PC-3 (cell line): ENCODE measurements around the gene CRYGC. TPM values are rescaled to one million over a fixed set of nuclear protein-coding genes. Genes with fewer than 3 reads are reported as not detected.
"Not testable (repeated sequence)": the region's sequence is repeated elsewhere in the genome, so short reads cannot be mapped to it uniquely, and the experiment has no call there.

Experiments
- ATAC-seq: fragments of 200-7000 bp; cut with Tn5 transposase; 2 replicates; pipeline ENCODE4 v1.9.1; 2020; ENCODE audit warnings: mild to moderate bottlenecking, moderate library complexity
- BruUV-seq: library from RNA; stranded (reverse); fragments of 400-500 nt; replicated peaks from 2 replicates; lab custom pipeline; 2021; lab: Mats Ljungman, UMichigan
- CTCF ChIA-PET: fragments of 300-600 bp; sonication (Branson Sonifier 250); formaldehyde crosslinking; loops from one replicate; lab custom pipeline; 2022; ENCODE audit warnings: antibody characterized with exemption; lab: Charles Lee
- POLR2A ChIA-PET: fragments of 300-600 bp; sonication (Branson Sonifier 250); formaldehyde crosslinking; loops from one replicate; lab custom pipeline; 2022; ENCODE audit warnings: antibody characterized with exemption; ENCODE audit not compliant: unreplicated experiment; lab: Charles Lee
- DNase-seq: peaks from one replicate; pipeline ENCODE4 v3.0.0-alpha.2; 2015
- H2AFZ ChIP-seq: fragments of 300-600 bp; sonication (generic); 2 replicates; pipeline ENCODE4 v1.6.0; 2016; ENCODE audit warnings: antibody characterized with exemption, low read length
- H3F3A ChIP-seq: fragments of 300-600 bp; sonication (generic); one replicate; pipeline ENCODE4 v1.6.0; 2017; ENCODE audit warnings: antibody characterized with exemption, low read length, control low read depth, mild to moderate bottlenecking; ENCODE audit not compliant: unreplicated experiment
- H3K27ac ChIP-seq: fragments of 300-600 bp; sonication (generic); 2 replicates; pipeline ENCODE4 v1.5.1; 2016; ENCODE audit warnings: mild to moderate bottlenecking, low read length
- H3K27me3 ChIP-seq: fragments of 300-600 bp; sonication (generic); 2 replicates; pipeline ENCODE4 v1.6.1; 2016; ENCODE audit warnings: low read length, mixed read lengths
- H3K36me3 ChIP-seq: fragments of 300-600 bp; sonication (generic); 2 replicates; pipeline ENCODE4 v1.6.1; 2016; ENCODE audit warnings: low read depth, mixed run types, low read length, mixed read lengths
- H3K4me1 ChIP-seq: fragments of 300-600 bp; sonication (generic); 2 replicates; pipeline ENCODE4 v1.5.1; 2016; ENCODE audit warnings: low read length; ENCODE audit not compliant: insufficient read depth
- H3K4me2 ChIP-seq: fragments of 300-600 bp; sonication (generic); 2 replicates; pipeline ENCODE4 v1.6.0; 2016; ENCODE audit warnings: low read length
- H3K4me3 ChIP-seq: fragments of 300-600 bp; sonication (generic); 2 replicates; pipeline ENCODE4 v1.5.1; 2016; ENCODE audit warnings: mild to moderate bottlenecking, low read length, mixed read lengths
- H3K79me2 ChIP-seq: fragments of 300-600 bp; sonication (generic); 2 replicates; pipeline ENCODE4 v1.6.1; 2017; ENCODE audit warnings: low read length, mixed read lengths
- H3K9ac ChIP-seq: fragments of 300-600 bp; sonication (generic); 2 replicates; pipeline ENCODE4 v1.6.0; 2016; ENCODE audit warnings: mild to moderate bottlenecking, low read length
- H3K9me2 ChIP-seq: fragments of 300-600 bp; sonication (generic); replicated peaks from 2 replicates; pipeline ENCODE4 v1.6.1; 2016; ENCODE audit warnings: mixed run types, low read length, mixed read lengths
- H3K9me3 ChIP-seq: fragments of 300-600 bp; sonication (generic); 2 replicates; pipeline ENCODE4 v1.6.1; 2016; ENCODE audit warnings: low read length, mixed read lengths
- H4K20me1 ChIP-seq: fragments of 300-600 bp; sonication (generic); 2 replicates; pipeline ENCODE4 v1.6.1; 2016; ENCODE audit warnings: low read length, mixed read lengths
- EZH2 ChIP-seq: fragments of 300-600 bp; sonication (generic); IDR thresholded peaks from one replicate; pipeline ENCODE4 v1.6.1; 2017; ENCODE audit warnings: antibody characterized with exemption, mild to moderate bottlenecking, low read length; ENCODE audit not compliant: unreplicated experiment
- EZH2phosphoT487 ChIP-seq: fragments of 300-600 bp; sonication (generic); IDR thresholded peaks from 2 replicates; pipeline ENCODE4 v1.6.1; 2018; ENCODE audit warnings: mild to moderate bottlenecking, antibody characterized with exemption, low read length, borderline replicate concordance
- intact Hi-C: fragments of 100-400 bp; cut with micrococcal nuclease; formaldehyde crosslinking; loops from 2 replicates; pipeline ENCODE4 v1.9.0; 2023
- total RNA-seq: library from RNA; depleted of rRNA; stranded (reverse); fragments of >200 nt; gene quantifications from 2 replicates; pipeline ENCODE4 v1.2.3, GENCODE V29; 2014
- TF ChIP-seq, protein P1 (sequence below): fragments of 300-600 bp; sonication (generic); conservative IDR thresholded peaks from 2 replicates; pipeline ENCODE4 v1.5.1; 2017; ENCODE audit warnings: antibody characterized with exemption, low read depth, mild to moderate bottlenecking, low read length

CRYGC gene
- total RNA-seq, 1 experiment from 2014 or later = not detected

GRCh38 chr2:208099682-208100470, 29.8 kb downstream of the CRYGC start:
- Histone ChIP-seq H2AFZ (no peak overlapping the region), H4K20me1 (no peaks in the 10 kb centered on the region), H3K9me2 (no peaks in the 10 kb centered on the region), H3K4me2 (no peak overlapping the region), H3K27ac (no peak overlapping the region), H3K9ac (no peak overlapping the region), H3K36me3 (no peaks in the 10 kb centered on the region), H3K27me3 (no peaks in the 10 kb centered on the region), H3K79me2 (no peaks in the 10 kb centered on the region), H3K9me3 (no peaks in the 10 kb centered on the region), H3K4me1 (0 out of 2 replicates have a peak, but pooled peaks cover 5% of the 10 kb centered on the region), H3K4me3 (no peak overlapping the region), H3F3A (no peaks in the 10 kb centered on the region)
- no TSS peak for BruUV-seq
- DNase-seq (no peak), ATAC-seq (no peak)
- ChIA-PET POLR2A (no interaction called here), CTCF (interaction anchor here (0.6 kb wide), 1 partner anchor 31 kb away, joined by 3 read pairs; no protein-coding TSS in a partner anchor)
- intact Hi-C loops = no loop called here
- TF ChIP-seq EZH2 = no peak
- no peak for TF ChIP-seq EZH2phosphoT487
- TF ChIP-seq, protein P1, sequence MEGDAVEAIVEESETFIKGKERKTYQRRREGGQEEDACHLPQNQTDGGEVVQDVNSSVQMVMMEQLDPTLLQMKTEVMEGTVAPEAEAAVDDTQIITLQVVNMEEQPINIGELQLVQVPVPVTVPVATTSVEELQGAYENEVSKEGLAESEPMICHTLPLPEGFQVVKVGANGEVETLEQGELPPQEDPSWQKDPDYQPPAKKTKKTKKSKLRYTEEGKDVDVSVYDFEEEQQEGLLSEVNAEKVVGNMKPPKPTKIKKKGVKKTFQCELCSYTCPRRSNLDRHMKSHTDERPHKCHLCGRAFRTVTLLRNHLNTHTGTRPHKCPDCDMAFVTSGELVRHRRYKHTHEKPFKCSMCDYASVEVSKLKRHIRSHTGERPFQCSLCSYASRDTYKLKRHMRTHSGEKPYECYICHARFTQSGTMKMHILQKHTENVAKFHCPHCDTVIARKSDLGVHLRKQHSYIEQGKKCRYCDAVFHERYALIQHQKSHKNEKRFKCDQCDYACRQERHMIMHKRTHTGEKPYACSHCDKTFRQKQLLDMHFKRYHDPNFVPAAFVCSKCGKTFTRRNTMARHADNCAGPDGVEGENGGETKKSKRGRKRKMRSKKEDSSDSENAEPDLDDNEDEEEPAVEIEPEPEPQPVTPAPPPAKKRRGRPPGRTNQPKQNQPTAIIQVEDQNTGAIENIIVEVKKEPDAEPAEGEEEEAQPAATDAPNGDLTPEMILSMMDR = no peak

GRCh38 chr2:208098701-208099100, 30.9 kb downstream of the CRYGC start:
- H3K36me3 ChIP-seq, ATAC-seq, intact Hi-C loops, BruUV-seq, H3K79me2 ChIP-seq, H3K4me2 ChIP-seq, H3K9me2 ChIP-seq, H3F3A ChIP-seq, H3K9ac ChIP-seq, H3K27me3 ChIP-seq, H3K9me3 ChIP-seq, H4K20me1 ChIP-seq, DNase-seq, POLR2A ChIA-PET, H2AFZ ChIP-seq, H3K4me3 ChIP-seq, H3K27ac ChIP-seq, H3K4me1 ChIP-seq, CTCF ChIA-PET: not testable (repeated sequence)

- Histone ChIP-seq H3K4me1 (0 out of 2 replicates have a peak, but pooled peaks cover 5% of the 10 kb centered on the region), H3K27ac (no peak overlapping the region), H4K20me1 (no peaks in the 10 kb centered on the region), H3K27me3 (no peaks in the 10 kb centered on the region), H3K4me2 (no peak overlapping the region), H2AFZ (no peak overlapping the region), H3K9ac (no peak overlapping the region), H3K79me2 (no peaks in the 10 kb centered on the region), H3K9me3 (no peaks in the 10 kb centered on the region), H3F3A (no peaks in the 10 kb centered on the region), H3K4me3 (no peak overlapping the region), H3K9me2 (no peaks in the 10 kb centered on the region), H3K36me3 (no peaks in the 10 kb centered on the region)
- TF ChIP-seq EZH2phosphoT487 (no peak), EZH2 (no peak)
- TF ChIP-seq, protein P1 = no peak
- POLR2A ChIA-PET = no interaction called here
- DNase-seq = no peak
- CTCF ChIA-PET = no interaction called here
- intact Hi-C loops = no loop called here
- BruUV-seq = no TSS peak
- no peak for ATAC-seq
Measured at GRCh38 chr2:208098267-208098666, 31.4 kb downstream of the CRYGC start.
